ENCODE results near the gene MAP1B.

Gene MAP1B

DNA sequence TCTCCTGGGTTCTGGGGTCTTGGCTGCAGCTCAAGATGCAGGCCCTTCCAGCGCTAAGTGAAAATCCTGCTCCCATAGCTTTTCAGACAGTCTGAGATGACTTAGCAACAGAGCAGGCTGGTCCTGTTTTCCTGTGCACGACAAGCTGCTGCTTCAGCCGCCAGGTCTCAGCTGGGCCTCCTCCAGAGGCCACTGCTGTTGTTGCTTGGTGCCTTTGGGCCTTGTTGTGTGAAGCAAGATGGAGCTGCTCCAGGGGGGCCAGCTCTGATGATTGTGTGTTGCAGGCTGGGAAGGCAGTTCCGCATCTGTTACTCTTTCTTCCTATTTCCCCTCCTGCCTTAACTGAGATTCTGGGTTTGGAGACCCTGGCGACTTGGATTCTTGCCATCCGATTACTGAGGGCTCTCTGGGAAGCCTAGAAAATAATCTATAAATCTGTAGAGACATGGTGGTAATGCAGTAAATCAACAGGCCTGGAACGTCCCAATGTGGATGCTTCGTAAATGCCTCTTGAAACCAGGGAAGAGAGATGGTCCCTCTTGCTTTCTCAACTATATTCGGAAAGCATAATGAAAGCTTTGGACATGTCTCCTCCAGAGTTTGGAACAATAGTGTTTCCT is 3.2 kb downstream of the MAP1B start:
- no peak for DNase-seq (ENCODE audit: insufficient read length, low spot score)
- TF ChIP-seq POLR2A (IDR thresholded peaks at IDR 0.05; ENCODE audit: low read depth, low read length), result no peak
- no peak for FAIRE-seq

GRCh38 chr5:72112389-72112788 is 5.1 kb downstream of the MAP1B start:
- TF ChIP-seq POLR2A (IDR thresholded peaks at IDR 0.05; ENCODE audit: low read depth, low read length), result no peak
- DNase-seq (ENCODE audit: insufficient read length, low spot score) (no peak), FAIRE-seq (no peak)

DNA sequence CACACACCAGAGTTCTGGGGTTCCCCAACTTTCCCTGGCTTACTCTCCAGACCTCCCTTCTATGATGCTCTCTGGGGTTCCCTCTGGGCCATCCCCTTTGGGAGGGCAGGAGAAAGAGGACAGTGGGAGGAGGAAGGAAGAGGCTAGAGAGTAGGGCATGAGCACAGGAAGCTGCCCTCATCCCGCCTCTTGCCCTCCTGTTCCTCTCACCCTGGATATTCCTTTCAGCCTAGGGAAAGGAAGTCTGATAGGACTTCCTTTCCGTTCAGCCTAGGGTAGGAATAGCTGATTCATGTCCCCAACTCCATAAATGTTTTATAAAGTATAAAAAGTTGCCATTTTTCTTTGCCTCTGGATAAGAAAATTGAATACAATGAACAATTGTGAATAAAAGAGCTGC is 7.4 kb downstream of the MAP1B start:
- FAIRE-seq (no peak), DNase-seq (ENCODE audit: insufficient read length, low spot score) (no peak)
- TF ChIP-seq POLR2A (IDR thresholded peaks at IDR 0.05; ENCODE audit: low read depth, low read length), result no peak

- DNase-seq (ENCODE audit: insufficient read length, low spot score) (no peak), FAIRE-seq (no peak)
- TF ChIP-seq POLR2A (IDR thresholded peaks at IDR 0.05; ENCODE audit: low read depth, low read length), result no peak
These were observed 8.0 kb downstream of the MAP1B start for GRCh38 chr5:72115296-72115695.

DNA sequence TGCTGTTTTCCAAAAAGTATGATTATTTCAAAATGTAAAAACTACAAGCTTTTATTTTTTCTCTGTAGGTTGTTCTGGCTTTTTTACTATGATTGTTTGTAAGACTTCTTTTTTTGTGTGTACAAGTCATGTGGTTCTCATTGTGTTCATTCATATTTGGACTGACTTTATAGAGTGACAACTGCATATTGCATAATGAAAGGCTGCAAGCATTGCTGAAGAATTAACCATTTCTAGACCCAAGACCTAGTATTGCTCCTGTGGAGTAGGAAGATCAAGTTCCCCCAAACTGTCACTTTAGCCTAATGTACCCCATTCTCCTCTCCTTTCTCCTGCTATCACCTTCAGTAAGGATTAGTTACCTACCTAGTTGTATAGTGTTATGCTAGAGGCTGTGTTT is 10.0 kb downstream of the MAP1B start:
- no peak for FAIRE-seq
- no peak for DNase-seq (ENCODE audit: insufficient read length, low spot score)
- TF ChIP-seq POLR2A (IDR thresholded peaks at IDR 0.05; ENCODE audit: low read depth, low read length), result no peak

- no peak for TF ChIP-seq POLR2A (IDR thresholded peaks at IDR 0.05; ENCODE audit: low read depth, low read length)
- DNase-seq (ENCODE audit: insufficient read length, low spot score), result no peak
- FAIRE-seq, result no peak
These were observed 13.9 kb downstream of the MAP1B start for GRCh38 chr5:72121052-72121779.

DNA sequence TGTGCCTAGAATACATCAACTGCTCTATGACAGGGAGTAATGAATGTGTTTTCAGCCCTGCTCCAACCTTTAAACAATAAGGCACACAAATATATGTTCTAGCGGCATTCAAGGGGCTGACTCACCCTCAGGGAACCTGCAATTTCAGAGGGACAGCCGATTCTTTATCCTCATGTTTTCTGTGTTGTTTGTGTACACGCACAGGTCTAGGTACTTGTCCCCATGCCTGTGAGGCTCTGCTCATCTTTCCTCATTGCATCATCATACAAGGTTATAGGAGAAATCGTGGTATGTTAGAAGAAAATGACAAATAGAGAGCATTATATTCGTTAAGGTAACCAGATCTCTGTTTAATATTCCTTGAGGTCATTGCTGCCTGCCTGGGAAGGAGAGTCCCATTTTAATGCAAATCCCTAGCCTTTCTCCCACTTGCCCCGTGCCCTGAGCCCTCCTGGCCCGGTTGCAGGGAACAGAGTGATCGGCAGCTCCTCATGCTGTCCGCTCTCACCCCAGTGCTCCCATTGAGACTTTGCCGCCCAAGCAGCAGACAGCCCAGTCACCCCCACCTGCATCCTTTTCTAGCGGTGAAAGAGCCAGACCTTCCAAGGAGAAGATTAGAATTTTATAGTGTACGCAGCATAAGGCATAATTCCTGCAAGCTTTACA is 14.6 kb downstream of the MAP1B start:
- FAIRE-seq (no peak), DNase-seq (ENCODE audit: insufficient read length, low spot score) (no peak)
- no peak for TF ChIP-seq POLR2A (IDR thresholded peaks at IDR 0.05; ENCODE audit: low read depth, low read length)

GRCh38 chr5:72122602-72123001 is 15.3 kb downstream of the MAP1B start:
- TF ChIP-seq POLR2A (IDR thresholded peaks at IDR 0.05; ENCODE audit: low read depth, low read length), result no peak
- FAIRE-seq (no peak), DNase-seq (ENCODE audit: insufficient read length, low spot score) (no peak)

- DNase-seq (ENCODE audit: insufficient read length, low spot score), result no peak
- TF ChIP-seq POLR2A (IDR thresholded peaks at IDR 0.05; ENCODE audit: low read depth, low read length), result no peak
- FAIRE-seq, result no peak
These were observed 16.6 kb downstream of the MAP1B start for GRCh38 chr5:72123764-72124376.

DNA sequence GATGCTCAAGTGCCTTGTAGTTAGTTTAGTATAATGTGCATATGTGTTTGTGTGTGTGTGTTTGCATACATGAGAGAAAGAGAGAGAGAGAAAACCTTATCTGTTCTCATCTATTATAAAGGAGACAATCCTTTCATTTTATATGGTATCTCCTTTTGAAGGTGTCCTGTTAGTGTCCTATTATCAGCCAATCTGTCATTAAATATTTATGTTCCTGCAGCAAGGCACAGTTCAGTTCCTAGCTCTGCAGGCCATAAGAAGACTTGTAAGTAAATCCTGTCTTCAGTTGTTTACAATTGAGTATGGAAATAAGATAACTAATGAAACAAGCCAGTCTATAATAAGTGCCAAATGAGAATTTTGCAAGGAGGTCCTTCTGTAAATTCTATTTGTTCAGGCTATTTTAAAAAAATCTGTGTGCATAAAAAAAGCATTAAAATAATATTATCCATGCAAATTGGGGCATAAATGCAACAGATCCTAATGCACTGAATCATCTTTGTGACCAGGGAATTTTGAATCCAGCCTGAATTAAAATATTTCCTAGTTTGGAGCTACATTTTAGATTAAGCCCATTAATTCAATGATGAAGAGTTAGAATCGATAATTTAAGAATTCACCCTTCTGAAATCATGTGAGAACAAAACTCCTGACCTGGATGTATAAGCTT is 18.1 kb downstream of the MAP1B start:
- FAIRE-seq, result no peak
- no peak for TF ChIP-seq POLR2A (IDR thresholded peaks at IDR 0.05; ENCODE audit: low read depth, low read length)
- no peak for DNase-seq (ENCODE audit: insufficient read length, low spot score)

- no peak for TF ChIP-seq POLR2A (IDR thresholded peaks at IDR 0.05; ENCODE audit: low read depth, low read length)
- FAIRE-seq, result no peak
- DNase-seq (ENCODE audit: insufficient read length, low spot score), result no peak
These were observed 18.8 kb downstream of the MAP1B start for GRCh38 chr5:72125941-72126620.

DNA sequence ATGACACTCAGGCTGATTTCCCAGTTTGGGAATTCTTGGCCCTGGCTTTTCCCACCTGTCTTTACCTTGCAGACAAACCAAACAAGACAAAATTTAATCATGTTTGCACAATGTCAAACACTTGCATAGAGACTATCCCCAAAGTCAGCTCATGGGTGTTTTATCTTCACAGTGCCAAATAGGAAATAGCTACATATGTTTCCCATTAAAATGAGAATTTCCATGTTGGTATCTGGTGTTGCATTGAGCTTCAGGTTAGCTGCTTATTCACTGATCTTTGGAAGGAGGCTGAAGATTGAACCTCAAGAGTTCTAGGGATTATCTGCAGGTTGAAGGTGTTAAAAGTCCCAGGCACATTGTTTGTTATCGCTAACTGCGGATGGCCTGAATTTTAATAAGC is 19.5 kb downstream of the MAP1B start:
- DNase-seq (ENCODE audit: insufficient read length, low spot score), result no peak
- TF ChIP-seq POLR2A (IDR thresholded peaks at IDR 0.05; ENCODE audit: low read depth, low read length), result no peak
- FAIRE-seq, result no peak

- DNase-seq (ENCODE audit: insufficient read length, low spot score) (no peak), FAIRE-seq (no peak)
- no peak for TF ChIP-seq POLR2A (IDR thresholded peaks at IDR 0.05; ENCODE audit: low read depth, low read length)
These were observed 22.4 kb downstream of the MAP1B start for GRCh38 chr5:72129725-72130124.
